CD14-positive monocyte (primary cell): ENCODE data around the gene C4orf51. TPM values are rescaled to one million over a fixed set of nuclear protein-coding genes. Genes with fewer than 3 reads are reported as not detected.

ENCODE experiments used
- DNase-seq, 3 donors: peaks; one replicate each; pipeline ENCODE4 v3.0.0-alpha.2; 2011 to 2022
- H2AFZ ChIP-seq: 2 replicates; pipeline ENCODE4 v1.6.0; 2012; ENCODE audit warnings: mild to moderate bottlenecking, low read depth, low read length, inconsistent platforms; ENCODE audit not compliant: insufficient read depth, poor library complexity, severe bottlenecking
- H3K27ac ChIP-seq, 2 donors: 1 replicate in 1 of 2; 2 replicates in 1 of 2; pipeline ENCODE4 v1.5.1; 2012 to 2013; ENCODE audit warnings: low read length in 2 of 2, control low read depth in 1 of 2, inconsistent platforms in 1 of 2, low read depth in 1 of 2, mild to moderate bottlenecking in 1 of 2
- H3K27me3 ChIP-seq, 2 donors: one replicate each; pipeline versions ENCODE4 v1.6.0 to v1.6.1; 2011 to 2013; ENCODE audit warnings: low read length in 2 of 2; ENCODE audit not compliant: control insufficient read depth in 2 of 2, insufficient read depth in 2 of 2
- H3K36me3 ChIP-seq, 2 donors: replicated peaks in 1 of 2; 1 replicate in 1 of 2; 2 replicates in 1 of 2; pipeline versions ENCODE4 v1.5.1 to v1.6.1; 2012 to 2013; ENCODE audit warnings: low read length in 2 of 2, control low read depth in 1 of 2, inconsistent platforms in 1 of 2, mild to moderate bottlenecking in 1 of 2; ENCODE audit not compliant: insufficient read depth in 2 of 2, control insufficient read depth in 1 of 2
- H3K4me1 ChIP-seq, 2 donors: 1 replicate in 1 of 2; 2 replicates in 1 of 2; pipeline versions ENCODE4 v1.5.1 to v1.6.1; 2012 to 2013; ENCODE audit warnings: low read length in 2 of 2, control low read depth in 1 of 2, inconsistent platforms in 1 of 2, mild to moderate bottlenecking in 1 of 2, moderate library complexity in 1 of 2; ENCODE audit not compliant: insufficient read depth in 2 of 2, control insufficient read depth in 1 of 2
- H3K4me2 ChIP-seq: replicated peaks from 2 replicates; pipeline ENCODE3; 2012; ENCODE audit warnings: low read length, moderate library complexity, mild to moderate bottlenecking; ENCODE audit not compliant: poor library complexity, severe bottlenecking; ENCODE audit errors: extremely low read depth
- H3K4me3 ChIP-seq, 3 experiments: fragments of 200-600 bp in 1 of 3; sonication (generic) in 1 of 3; replicated peaks in 1 of 3; 1 replicate in 2 of 3; 2 replicates in 1 of 3; pipeline ENCODE4 v1.5.1; 2011 to 2013; ENCODE audit warnings: low read length in 3 of 3, mild to moderate bottlenecking in 3 of 3, control low read depth in 2 of 3, low read depth in 2 of 3, inconsistent platforms in 1 of 3, moderate library complexity in 1 of 3
- H3K79me2 ChIP-seq: 2 replicates; pipeline ENCODE4 v1.6.0; 2012; ENCODE audit warnings: mild to moderate bottlenecking, control low read depth, inconsistent platforms, low read length, moderate library complexity; ENCODE audit not compliant: insufficient read depth
- H3K9ac ChIP-seq: 2 replicates; pipeline ENCODE4 v1.6.0; 2017; ENCODE audit warnings: low read length, mild to moderate bottlenecking; ENCODE audit not compliant: insufficient read depth, poor library complexity, severe bottlenecking
- H3K9me3 ChIP-seq, 2 donors: replicated peaks in 1 of 2; 1 replicate in 1 of 2; 2 replicates in 1 of 2; pipeline versions ENCODE4 v1.5.1 to v1.6.1; 2012 to 2013; ENCODE audit warnings: low read length in 2 of 2, control low read depth in 1 of 2; ENCODE audit not compliant: control insufficient read depth in 1 of 2, insufficient read depth in 1 of 2
- H4K20me1 ChIP-seq: 2 replicates; pipeline ENCODE4 v1.6.0; 2012; ENCODE audit warnings: mild to moderate bottlenecking, low read length, control low read depth, moderate library complexity; ENCODE audit not compliant: insufficient read depth
- H3K27ac Mint-ChIP-seq, 7 donors: one replicate each; pipeline ENCODE4 v1.8.0; 2020; ENCODE audit warnings: mild to moderate bottlenecking in 7 of 7, mixed read lengths in 7 of 7, moderate library complexity in 6 of 7, inconsistent platforms in 2 of 7
- H3K27me3 Mint-ChIP-seq, 3 donors: one replicate each; pipeline ENCODE4 v1.8.0; 2021 to 2022; ENCODE audit warnings: low read depth in 3 of 3, mild to moderate bottlenecking in 3 of 3, mixed read lengths in 3 of 3, moderate library complexity in 3 of 3, inconsistent platforms in 1 of 3
- H3K36me3 Mint-ChIP-seq, 2 donors: one replicate each; pipeline ENCODE4 v1.8.0; 2020; ENCODE audit warnings: mixed read lengths in 2 of 2, inconsistent platforms in 1 of 2, mild to moderate bottlenecking in 1 of 2
- H3K4me1 Mint-ChIP-seq: one replicate; pipeline ENCODE4 v1.8.0; 2020; ENCODE audit warnings: mild to moderate bottlenecking, mixed read lengths
- H3K4me3 Mint-ChIP-seq, 2 donors: one replicate each; pipeline ENCODE4 v1.8.0; 2020; ENCODE audit warnings: mild to moderate bottlenecking in 2 of 2, mixed read lengths in 2 of 2, moderate library complexity in 1 of 2
- H3K9me3 Mint-ChIP-seq, 7 donors: one replicate each; pipeline ENCODE4 v1.8.0; 2020 to 2022; ENCODE audit warnings: mixed read lengths in 7 of 7, mild to moderate bottlenecking in 6 of 7, moderate library complexity in 6 of 7, inconsistent platforms in 2 of 7
- WGBS: methylation state at CpG from one replicate; pipeline ENCODE4 v1.1.5; 2013; ENCODE audit warnings: missing lambda C conversion rate; ENCODE audit not compliant: insufficient coverage; 5-methylcytosine and 5-hydroxymethylcytosine counted together
- intact Hi-C, 2 donors: fragments of 100-400 bp; cut with micrococcal nuclease; formaldehyde crosslinking; loops; one replicate each; pipeline versions ENCODE4 v1.15.0 to v1.15.1; 2023
- polyA plus RNA-seq, 3 donors: library from polyadenylated mRNA; depleted of rRNA in 1 of 3; unstranded in 2 of 3; stranded (reverse) in 1 of 3; fragments of 300-500 nt in 2 of 3; fragments of >200 nt in 1 of 3; fragmentation: Illumina TruSeq in 2 of 3; gene quantifications; 1 replicate in 2 of 3; 2 replicates in 1 of 3; pipeline ENCODE4 v1.2.3, GENCODE V29; 2012 to 2021
- TF ChIP-seq, protein P1 (sequence below): fragments of 200-600 bp; IDR thresholded peaks from one replicate; pipeline ENCODE4 v1.8.0; 2022; ENCODE audit warnings: antibody characterized with exemption, mild to moderate bottlenecking

C4orf51 gene
- polyA plus RNA-seq, 3 donors = not detected

DNA sequence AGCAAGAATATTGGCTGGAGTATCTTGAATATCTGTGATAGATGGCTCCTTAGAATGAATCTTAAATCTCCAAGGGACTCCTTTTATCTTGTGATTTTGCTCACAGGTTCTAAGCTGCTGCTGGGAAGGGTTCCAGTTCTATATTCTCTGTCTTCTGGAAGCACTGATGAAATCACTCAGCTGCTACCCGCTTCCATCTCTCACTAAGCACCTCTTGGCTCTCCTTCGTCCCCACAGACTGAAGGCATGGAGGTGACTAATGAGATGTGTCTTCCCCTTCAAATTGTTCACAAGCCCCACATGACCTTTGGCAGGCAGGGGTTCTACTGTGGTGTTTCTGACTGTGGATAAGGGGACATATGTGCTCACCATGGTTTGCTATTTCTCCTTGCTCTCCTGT lies 75.9 kb downstream of the C4orf51 start:
- no peaks in the 10 kb centered on the region for H3K27me3 Mint-ChIP-seq
- H3K9ac ChIP-seq = no peak overlapping the region
- no peak overlapping the region for H3K27ac ChIP-seq
- no CpG with 5 or more reads among the region's 2 CpGs for WGBS
- peaks cover 0 to 9% (median 2%) of the 10 kb centered on the region in 7 donors for H3K9me3 Mint-ChIP-seq
- no peaks in the 10 kb centered on the region for H3K4me1 Mint-ChIP-seq
- H3K36me3 Mint-ChIP-seq = peaks cover 0 to 2% of the 10 kb centered on the region in 2 donors
- intact Hi-C loops = no loop called here
- H3K4me3 ChIP-seq = no peak overlapping the region
- H3K4me2 ChIP-seq = no peak overlapping the region
- no peak overlapping the region for H3K4me3 Mint-ChIP-seq
- H3K27ac Mint-ChIP-seq = no peak overlapping the region
- H3K4me1 ChIP-seq = no peaks in the 10 kb centered on the region
- DNase-seq = no peak
- no peaks in the 10 kb centered on the region for H3K79me2 ChIP-seq
- H3K9me3 ChIP-seq = peaks cover 0 to 16% of the 10 kb centered on the region in 2 donors
- H2AFZ ChIP-seq = no peak overlapping the region
- H3K36me3 ChIP-seq = no peaks in the 10 kb centered on the region
- H4K20me1 ChIP-seq = no peaks in the 10 kb centered on the region
- H3K27me3 ChIP-seq = no peaks in the 10 kb centered on the region
- TF ChIP-seq, protein P1, sequence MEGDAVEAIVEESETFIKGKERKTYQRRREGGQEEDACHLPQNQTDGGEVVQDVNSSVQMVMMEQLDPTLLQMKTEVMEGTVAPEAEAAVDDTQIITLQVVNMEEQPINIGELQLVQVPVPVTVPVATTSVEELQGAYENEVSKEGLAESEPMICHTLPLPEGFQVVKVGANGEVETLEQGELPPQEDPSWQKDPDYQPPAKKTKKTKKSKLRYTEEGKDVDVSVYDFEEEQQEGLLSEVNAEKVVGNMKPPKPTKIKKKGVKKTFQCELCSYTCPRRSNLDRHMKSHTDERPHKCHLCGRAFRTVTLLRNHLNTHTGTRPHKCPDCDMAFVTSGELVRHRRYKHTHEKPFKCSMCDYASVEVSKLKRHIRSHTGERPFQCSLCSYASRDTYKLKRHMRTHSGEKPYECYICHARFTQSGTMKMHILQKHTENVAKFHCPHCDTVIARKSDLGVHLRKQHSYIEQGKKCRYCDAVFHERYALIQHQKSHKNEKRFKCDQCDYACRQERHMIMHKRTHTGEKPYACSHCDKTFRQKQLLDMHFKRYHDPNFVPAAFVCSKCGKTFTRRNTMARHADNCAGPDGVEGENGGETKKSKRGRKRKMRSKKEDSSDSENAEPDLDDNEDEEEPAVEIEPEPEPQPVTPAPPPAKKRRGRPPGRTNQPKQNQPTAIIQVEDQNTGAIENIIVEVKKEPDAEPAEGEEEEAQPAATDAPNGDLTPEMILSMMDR = no peak

DNA sequence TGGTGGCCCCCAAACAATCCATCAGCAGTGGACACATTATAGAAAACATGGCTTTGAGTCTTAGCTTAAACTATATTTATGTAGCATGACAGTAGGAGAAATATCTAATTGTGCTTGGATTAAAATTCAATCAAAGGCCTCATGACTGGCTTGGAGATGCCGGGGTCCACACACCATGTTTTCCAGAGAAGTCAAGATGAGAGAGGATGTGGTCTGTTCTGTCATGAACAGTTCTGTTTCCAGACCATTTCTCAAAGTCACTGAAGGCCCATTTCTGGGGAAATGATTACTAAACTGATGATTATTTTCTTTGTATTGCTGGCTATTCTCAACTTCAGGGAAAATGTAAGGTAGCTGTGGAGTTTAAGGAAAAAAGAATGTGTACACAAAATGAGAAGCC lies 76.3 kb downstream of the C4orf51 start:
- no peaks in the 10 kb centered on the region for H3K27me3 ChIP-seq
- DNase-seq = no peak
- Mint-ChIP-seq H3K4me1 (no peaks in the 10 kb centered on the region), H3K27me3 (no peaks in the 10 kb centered on the region), H3K4me3 (no peak overlapping the region), H3K9me3 (peaks cover 0 to 8% (median 2%) of the 10 kb centered on the region in 7 donors), H3K36me3 (peaks cover 0 to 2% of the 10 kb centered on the region in 2 donors), H3K27ac (no peak overlapping the region)
- no peaks in the 10 kb centered on the region for H3K4me1 ChIP-seq
- intact Hi-C loops = no loop called here
- no peak overlapping the region for H3K27ac ChIP-seq
- H3K4me3 ChIP-seq = no peak overlapping the region
- H3K9ac ChIP-seq = no peak overlapping the region
- H3K36me3 ChIP-seq = no peaks in the 10 kb centered on the region
- 100% methylated on average over 1 of the region's 1 CpG for WGBS
- peaks cover 0 to 16% of the 10 kb centered on the region in 2 donors for H3K9me3 ChIP-seq
- TF ChIP-seq, protein P1 = no peak
- H3K79me2 ChIP-seq = no peaks in the 10 kb centered on the region
- H3K4me2 ChIP-seq = no peak overlapping the region
- H2AFZ ChIP-seq = no peak overlapping the region
- H4K20me1 ChIP-seq = no peaks in the 10 kb centered on the region
